Stimulated activated CD8-positive, alpha-beta memory T cell treated with anti-CD3 and anti-CD28 coated beads, Interleukin-15, amount 100 ng/mL, for 1 hour (primary cell): ENCODE measurements around the gene SCNN1B.
"Not testable (repeated sequence)": the region's sequence is repeated elsewhere in the genome, so short reads cannot be mapped to it uniquely, and the experiment has no call there.

Experiments
- DNase-seq: peaks from one replicate; pipeline ENCODE4 v3.0.0-alpha.2; 2020; ENCODE audit warnings: low read depth

SCNN1B gene

DNA sequence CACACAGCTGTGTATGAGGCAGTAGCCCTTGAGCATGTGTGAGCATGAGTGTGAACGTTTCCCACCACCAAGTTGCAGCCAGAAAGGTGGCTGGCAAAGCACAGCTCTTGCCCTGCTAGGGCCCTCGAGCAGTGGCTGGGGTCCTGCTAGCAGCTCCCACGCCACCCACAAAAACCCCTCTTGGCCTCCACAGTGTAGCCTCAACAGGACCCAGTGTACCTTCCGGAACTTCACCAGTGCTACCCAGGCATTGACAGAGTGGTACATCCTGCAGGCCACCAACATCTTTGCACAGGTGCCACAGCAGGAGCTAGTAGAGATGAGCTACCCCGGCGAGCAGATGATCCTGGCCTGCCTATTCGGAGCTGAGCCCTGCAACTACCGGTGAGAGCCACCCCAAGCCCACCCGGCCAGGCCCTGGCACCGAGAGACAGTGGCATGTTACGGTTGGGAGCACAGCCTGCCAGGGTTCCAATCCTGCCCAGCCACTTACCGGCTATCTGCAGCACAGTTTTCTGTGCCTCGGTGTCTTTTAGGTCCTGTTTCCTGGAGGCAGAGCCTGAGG is 53.1 kb downstream of the SCNN1B start:
- no peak for DNase-seq

GRCh38 chr16:23356941-23357340 is 54.8 kb downstream of the SCNN1B start:
- no peak for DNase-seq

DNA sequence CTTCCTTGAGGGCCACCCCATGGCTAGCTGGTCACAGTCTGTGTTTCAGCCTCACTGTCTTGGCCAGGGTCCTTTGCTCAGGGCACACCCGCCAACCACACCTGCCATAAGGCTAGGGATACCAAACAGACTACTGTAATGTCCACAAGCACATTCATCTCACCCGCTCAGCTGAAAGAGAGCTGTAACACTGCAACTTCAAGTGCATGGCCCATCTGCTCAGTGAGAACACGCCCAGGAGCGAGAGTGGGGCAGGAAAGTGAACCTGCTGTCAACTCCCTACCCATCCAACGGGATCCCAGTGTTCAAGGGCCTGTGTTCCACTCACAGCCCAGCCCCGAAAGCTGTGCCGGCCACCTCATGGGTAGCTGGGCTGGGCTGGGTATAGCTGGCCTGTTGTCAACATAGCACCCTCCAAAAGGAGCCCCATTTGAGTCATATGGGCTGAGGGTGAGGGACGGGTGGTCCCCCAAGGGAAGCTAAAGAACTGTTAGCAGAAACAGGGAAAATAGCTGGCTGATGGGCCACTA is 55.7 kb downstream of the SCNN1B start:
- no peak for DNase-seq

GRCh38 chr16:23359092-23359760 is 57.1 kb downstream of the SCNN1B start:
- no peak for DNase-seq

DNA sequence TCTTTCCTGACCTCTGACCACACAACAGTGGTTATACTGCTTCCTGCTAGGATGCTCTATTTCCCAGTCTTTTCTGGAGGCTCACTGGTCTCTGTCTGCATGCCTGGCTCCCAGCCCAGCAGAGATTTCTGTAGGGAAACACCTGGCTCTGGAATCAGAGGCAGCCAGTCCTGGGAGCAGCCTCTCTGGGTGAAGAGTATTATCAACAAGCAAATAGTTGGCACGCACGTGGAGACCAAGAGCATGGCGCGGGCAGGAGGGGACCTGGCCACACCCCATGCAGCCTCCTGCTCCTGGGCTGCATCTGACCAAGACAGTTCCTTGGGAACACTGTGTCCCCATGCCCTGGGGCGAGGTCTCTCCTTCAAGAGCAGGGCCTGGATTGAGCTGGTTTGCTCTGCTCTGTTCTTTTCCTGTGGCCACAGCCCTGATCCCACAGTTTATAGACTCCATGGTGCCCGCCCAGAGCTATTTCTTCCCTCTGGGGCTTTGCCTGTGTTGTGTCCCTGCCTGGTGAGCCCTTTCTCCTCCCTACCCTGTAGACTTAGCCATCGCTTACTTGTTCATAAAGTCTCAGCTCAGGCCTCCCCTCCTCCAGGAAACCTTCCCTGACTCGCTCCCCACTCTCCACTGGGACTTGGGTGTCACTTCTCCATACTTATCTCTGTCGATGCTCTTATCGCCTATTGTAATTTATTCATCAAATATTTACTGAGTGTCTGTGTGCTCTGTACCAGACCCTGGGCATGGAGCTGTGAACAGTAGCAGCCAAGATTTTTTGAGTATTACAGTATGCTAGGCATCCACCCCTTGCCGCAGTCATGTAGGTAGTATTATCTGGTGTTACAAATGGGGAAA is 60.6 kb downstream of the SCNN1B start:
- DNase-seq: no peak

- DNase-seq: no peak
Measured at GRCh38 chr16:23365602-23366240, 63.6 kb downstream of the SCNN1B start.

GRCh38 chr16:23366341-23366740 is 64.2 kb downstream of the SCNN1B start:
- DNase-seq: not testable (repeated sequence)

DNA sequence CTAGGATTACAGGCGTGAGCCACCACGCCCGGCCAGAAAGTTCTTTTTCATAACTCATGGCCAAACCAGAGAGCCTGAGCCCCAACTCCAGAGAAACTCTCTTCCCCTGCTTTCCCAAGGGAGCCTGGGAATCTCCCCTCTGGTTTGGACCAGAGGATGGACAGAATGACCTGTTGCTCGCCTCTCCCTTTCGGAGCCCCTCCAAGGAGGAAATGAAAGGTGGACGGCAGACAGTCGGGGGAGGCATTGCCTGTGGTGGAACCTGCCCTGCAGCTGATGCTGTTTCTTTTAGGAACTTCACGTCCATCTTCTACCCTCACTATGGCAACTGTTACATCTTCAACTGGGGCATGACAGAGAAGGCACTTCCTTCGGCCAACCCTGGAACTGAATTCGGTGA is 65.5 kb downstream of the SCNN1B start:
- DNase-seq: no peak

GRCh38 chr16:23367988-23368387 is 65.9 kb downstream of the SCNN1B start:
- no peak for DNase-seq

- DNase-seq: no peak
Measured at GRCh38 chr16:23368469-23368868, 66.4 kb downstream of the SCNN1B start.

DNA sequence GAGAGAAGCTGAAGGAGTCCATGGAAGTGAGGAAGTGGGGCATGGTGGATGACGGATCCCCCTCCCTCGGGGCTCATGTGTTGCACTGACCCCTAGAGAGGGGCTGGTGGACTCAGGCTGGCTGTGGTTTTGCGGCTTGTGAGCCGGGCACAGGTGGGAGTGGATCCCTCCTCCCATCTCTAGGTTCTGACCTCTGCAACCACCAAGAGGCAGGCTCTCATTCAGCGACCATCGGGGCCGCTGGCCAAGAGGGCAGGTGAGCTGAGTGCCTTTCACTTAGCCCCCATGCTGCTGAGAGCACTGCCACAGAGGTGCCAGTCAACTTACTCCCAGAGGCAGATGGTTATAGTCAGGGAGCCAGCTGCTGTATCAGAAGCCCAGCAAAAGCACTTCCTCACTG is 67.3 kb downstream of the SCNN1B start:
- no peak for DNase-seq

- no peak for DNase-seq
Measured at GRCh38 chr16:23371368-23371767, 69.3 kb downstream of the SCNN1B start.

- DNase-seq: no peak
Measured at GRCh38 chr16:23373436-23374219, 71.5 kb downstream of the SCNN1B start.

DNA sequence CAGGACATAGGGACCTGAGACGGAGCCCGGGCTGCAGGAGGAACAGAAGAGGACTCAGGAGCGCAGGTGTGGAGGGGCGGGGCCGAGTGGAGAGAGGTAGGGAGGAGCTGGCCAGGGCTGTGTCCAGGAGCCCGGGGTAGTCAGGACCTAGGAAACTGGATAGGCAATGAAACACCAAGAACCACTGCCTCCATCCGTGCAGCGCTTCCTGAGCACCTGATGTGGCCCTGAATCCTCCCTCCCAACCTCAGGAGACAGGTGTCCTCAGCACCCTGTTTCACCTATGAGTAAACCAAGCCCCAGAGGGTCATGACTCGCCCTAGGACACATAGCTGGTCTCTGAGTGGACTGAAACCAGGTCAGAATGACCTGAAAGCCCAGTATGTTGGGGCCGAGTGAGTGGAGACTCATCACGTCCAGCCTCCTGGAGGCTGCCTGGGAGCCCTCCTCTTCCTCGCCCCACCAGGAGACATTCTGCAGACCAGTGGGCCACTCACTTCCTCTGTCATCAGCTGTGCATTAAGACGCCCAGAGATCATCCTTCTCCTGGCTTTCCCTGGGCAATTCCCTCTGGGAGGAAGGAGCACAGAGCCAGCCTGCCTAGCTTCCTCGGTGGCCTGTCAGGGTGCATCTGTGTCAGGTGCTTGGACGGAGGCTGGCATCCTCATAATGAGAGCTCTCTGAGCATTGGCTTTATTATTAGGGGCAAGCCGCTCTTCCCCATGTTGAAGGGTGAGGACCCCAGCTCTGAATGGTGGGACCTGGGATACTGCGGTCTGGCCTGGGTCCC is 72.8 kb downstream of the SCNN1B start:
- no peak for DNase-seq

DNA sequence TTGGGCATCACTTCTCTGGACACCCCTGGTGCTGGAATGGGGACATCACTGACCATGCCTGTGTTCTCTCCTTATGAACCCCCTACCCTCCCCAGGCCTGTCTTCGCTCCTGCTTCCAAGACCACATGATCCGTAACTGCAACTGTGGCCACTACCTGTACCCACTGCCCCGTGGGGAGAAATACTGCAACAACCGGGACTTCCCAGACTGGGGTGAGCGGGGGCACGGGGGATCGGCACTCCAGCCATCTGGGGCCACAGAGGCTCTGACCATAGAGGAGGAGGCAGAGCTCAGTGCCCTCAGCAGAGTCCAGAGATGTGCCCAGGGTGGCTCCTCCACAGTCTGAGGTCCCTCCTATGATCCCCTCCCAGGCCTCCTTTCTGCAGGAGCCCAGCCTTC is 73.5 kb downstream of the SCNN1B start:
- no peak for DNase-seq

- DNase-seq: no peak
Measured at GRCh38 chr16:23377071-23377931, 75.2 kb downstream of the SCNN1B start.

- no peak for DNase-seq
Measured at GRCh38 chr16:23378256-23378655, 76.2 kb downstream of the SCNN1B start.

DNA sequence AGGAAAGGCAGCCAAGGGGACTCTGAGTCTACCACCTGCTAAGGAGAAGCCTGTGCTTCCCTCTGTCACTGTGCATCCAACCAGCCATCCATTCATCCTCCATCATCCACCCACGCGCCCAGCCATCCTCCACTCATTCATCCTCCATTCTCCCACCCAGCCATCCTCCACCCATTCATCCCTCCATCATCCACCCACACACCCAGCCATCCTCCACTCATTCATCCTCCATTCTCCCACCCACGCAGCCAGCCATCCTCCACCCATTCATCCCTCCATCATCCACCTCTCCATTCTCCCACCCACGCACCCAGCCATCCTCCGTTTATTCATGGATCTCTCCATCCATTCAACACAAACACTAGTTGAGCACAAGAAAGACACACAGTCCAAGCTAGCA is 76.8 kb downstream of the SCNN1B start:
- DNase-seq: no peak

DNA sequence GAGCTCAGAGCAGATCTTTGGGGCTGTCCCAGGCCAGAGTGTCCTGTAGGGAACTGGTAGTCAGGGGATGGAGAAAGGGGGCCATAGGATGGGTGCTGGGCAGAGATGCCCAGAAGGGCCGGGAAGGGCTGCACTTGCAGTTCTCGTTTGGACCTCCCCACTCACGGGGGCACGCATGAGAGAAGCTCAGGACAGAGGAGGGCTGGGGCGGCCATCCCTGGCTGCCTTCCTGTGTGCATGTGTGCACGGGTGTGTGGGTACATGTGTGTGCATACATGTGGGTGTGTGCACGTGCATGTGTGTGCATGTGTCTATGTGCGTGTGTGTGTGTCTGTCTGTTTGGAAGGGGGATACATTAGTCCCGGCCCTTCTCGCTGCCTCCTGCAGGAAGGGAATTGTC is 77.6 kb downstream of the SCNN1B start:
- no peak for DNase-seq

GRCh38 chr16:23380501-23380951 is 78.4 kb downstream of the SCNN1B start:
- DNase-seq: no peak
